DMS 273 (cell line): ENCODE data around the gene PDGFD.

ENCODE experiments used
- DNase-seq: peaks from one replicate; lab custom pipeline; 2025; ENCODE audit not compliant: unreplicated experiment; lab: John Stamatoyannopoulos, UW

The PDGFD gene

GRCh38 chr11:103963648-103964047 is 200.3 kb downstream of the PDGFD start:
- DNase-seq: no peak

GRCh38 chr11:103961010-103961409 is 202.9 kb downstream of the PDGFD start:
- no peak for DNase-seq

- no peak for DNase-seq
Measured at GRCh38 chr11:103960108-103960507, 203.8 kb downstream of the PDGFD start.

- no peak for DNase-seq
Measured at GRCh38 chr11:103959279-103959942, 204.5 kb downstream of the PDGFD start.

- no peak for DNase-seq
Measured at GRCh38 chr11:103958475-103959215, 205.3 kb downstream of the PDGFD start.

GRCh38 chr11:103953797-103954486 is 210.0 kb downstream of the PDGFD start:
- DNase-seq: peak; percentile 48

GRCh38 chr11:103949781-103950180 is 214.2 kb downstream of the PDGFD start:
- DNase-seq: no peak

GRCh38 chr11:103948187-103948763 is 215.7 kb downstream of the PDGFD start:
- DNase-seq: no peak

- DNase-seq: no peak
Measured at GRCh38 chr11:103947546-103947919, 216.4 kb downstream of the PDGFD start.

GRCh38 chr11:103946793-103947545 is 217.0 kb downstream of the PDGFD start:
- DNase-seq: no peak

GRCh38 chr11:103944251-103944940 is 219.6 kb downstream of the PDGFD start:
- DNase-seq: no peak

- no peak for DNase-seq
Measured at GRCh38 chr11:103942646-103943045, 221.3 kb downstream of the PDGFD start.

- no peak for DNase-seq
Measured at GRCh38 chr11:103940551-103940950, 223.4 kb downstream of the PDGFD start.

GRCh38 chr11:103939694-103940093 is 224.3 kb downstream of the PDGFD start:
- no peak for DNase-seq

GRCh38 chr11:103936059-103936458 is 227.9 kb downstream of the PDGFD start:
- no peak for DNase-seq

GRCh38 chr11:103935219-103935618 is 228.7 kb downstream of the PDGFD start:
- no peak for DNase-seq

- no peak for DNase-seq
Measured at GRCh38 chr11:103929170-103929903, 234.6 kb downstream of the PDGFD start.

- DNase-seq: no peak
Measured at GRCh38 chr11:103928802-103929161, 235.2 kb downstream of the PDGFD start.

- no peak for DNase-seq
Measured at GRCh38 chr11:103928040-103928801, 235.7 kb downstream of the PDGFD start.
